Measurements from ENCODE around the gene ZBTB32.
"Not testable (repeated sequence)": the region's sequence is repeated elsewhere in the genome, so short reads cannot be mapped to it uniquely, and the experiment has no call there.

The ZBTB32 gene

GRCh38 chr19:35720163-35720524 is 15.8 kb downstream of the ZBTB32 start:
- DNase-seq (ENCODE audit: low read depth, low spot score): no peak

- DNase-seq (ENCODE audit: low read depth, low spot score): no peak
Observed at GRCh38 chr19:35720648-35721047, 16.3 kb downstream of the ZBTB32 start.

GRCh38 chr19:35721374-35721773 is 17.0 kb downstream of the ZBTB32 start:
- DNase-seq (ENCODE audit: low read depth, low spot score): no peak

- DNase-seq (ENCODE audit: low read depth, low spot score): no peak
Observed at GRCh38 chr19:35722461-35722860, 18.1 kb downstream of the ZBTB32 start.

- no peak for DNase-seq (ENCODE audit: low read depth, low spot score)
Observed at GRCh38 chr19:35722897-35723296, 18.5 kb downstream of the ZBTB32 start.

- DNase-seq (ENCODE audit: low read depth, low spot score): no peak
Observed at GRCh38 chr19:35723671-35724070, 19.3 kb downstream of the ZBTB32 start.

- DNase-seq (ENCODE audit: low read depth, low spot score): not testable (repeated sequence)
Observed at GRCh38 chr19:35724132-35724531, 19.8 kb downstream of the ZBTB32 start.

- DNase-seq (ENCODE audit: low read depth, low spot score): no peak
Observed at GRCh38 chr19:35724560-35724959, 20.2 kb downstream of the ZBTB32 start.

GRCh38 chr19:35725216-35725861 is 21.0 kb downstream of the ZBTB32 start:
- DNase-seq (ENCODE audit: low read depth, low spot score): no peak

- DNase-seq (ENCODE audit: low read depth, low spot score): no peak
Observed at GRCh38 chr19:35727053-35727955, 22.9 kb downstream of the ZBTB32 start.

GRCh38 chr19:35727956-35728706 is 23.8 kb downstream of the ZBTB32 start:
- no peak for DNase-seq (ENCODE audit: low read depth, low spot score)

GRCh38 chr19:35729021-35729420 is 24.7 kb downstream of the ZBTB32 start:
- DNase-seq (ENCODE audit: low read depth, low spot score): no peak

- DNase-seq (ENCODE audit: low read depth, low spot score): no peak
Observed at GRCh38 chr19:35729763-35730162, 25.4 kb downstream of the ZBTB32 start.

- no peak for DNase-seq (ENCODE audit: low read depth, low spot score)
Observed at GRCh38 chr19:35730326-35730725, 26.0 kb downstream of the ZBTB32 start.

GRCh38 chr19:35731353-35731752 is 27.0 kb downstream of the ZBTB32 start:
- no peak for DNase-seq (ENCODE audit: low read depth, low spot score)

- no peak for DNase-seq (ENCODE audit: low read depth, low spot score)
Observed at GRCh38 chr19:35731779-35732405, 27.5 kb downstream of the ZBTB32 start.

- DNase-seq (ENCODE audit: low read depth, low spot score): no peak
Observed at GRCh38 chr19:35732540-35733179, 28.3 kb downstream of the ZBTB32 start.

GRCh38 chr19:35733180-35734125 is 29.1 kb downstream of the ZBTB32 start:
- no peak for DNase-seq (ENCODE audit: low read depth, low spot score)

- no peak for DNase-seq (ENCODE audit: low read depth, low spot score)
Observed at GRCh38 chr19:35734273-35734672, 29.9 kb downstream of the ZBTB32 start.

GRCh38 chr19:35734889-35735288 is 30.5 kb downstream of the ZBTB32 start:
- DNase-seq (ENCODE audit: low read depth, low spot score): no peak

Data from iPS DF 19.7 (cell line).